SK-N-SH (cell line): ENCODE measurements around the gene FBXO21. TPM values are rescaled to one million over a fixed set of nuclear protein-coding genes. Genes with fewer than 3 reads are reported as not detected.

Source experiments
- CTCF ChIA-PET: fragments of 300-600, 350-600 bp; formaldehyde crosslinking; extraction: SDS; loops from one replicate; lab custom pipeline; 2021; lab: Yijun Ruan, JAX
- POLR2A ChIA-PET: fragments of 350-600 bp; sonication (Branson Sonifier 250); formaldehyde crosslinking; extraction: SDS; loops from one replicate; lab custom pipeline; 2020; ENCODE audit warnings: antibody characterized with exemption, inconsistent platforms; lab: Yijun Ruan, JAX
- DNase-seq: peaks from one replicate; pipeline ENCODE4 v3.0.0; 2012
- H2AFZ ChIP-seq: fragments of 200-600 bp; sonication (generic); 2 replicates; pipeline ENCODE4 v1.8.1; 2016; ENCODE audit warnings: antibody characterized with exemption, mild to moderate bottlenecking, low read depth
- H3F3A ChIP-seq: fragments of 200-600 bp; sonication (generic); replicated peaks from 2 replicates; pipeline ENCODE3; 2016; ENCODE audit warnings: antibody characterized with exemption, mild to moderate bottlenecking; ENCODE audit not compliant: insufficient read depth
- H3K27ac ChIP-seq, 2 experiments: fragments of 200-500 bp in 1 of 2; fragments of 200-600 bp in 1 of 2; sonication (Bioruptor generic) in 1 of 2; sonication (generic), shearing (Covaris generic) in 1 of 2; 2 replicates each; pipeline versions ENCODE4 v1.5.1 to v1.6.1; 2014 to 2016; ENCODE audit warnings: low read depth in 2 of 2, inconsistent platforms in 1 of 2, low read length in 1 of 2, mild to moderate bottlenecking in 1 of 2, mixed read lengths in 1 of 2
- H3K27me3 ChIP-seq: fragments of 200-600 bp; sonication (generic), shearing (Covaris generic); 2 replicates; pipeline ENCODE4 v1.6.1; 2016; ENCODE audit warnings: mixed run types; ENCODE audit not compliant: insufficient read depth
- H3K36me3 ChIP-seq, 2 experiments: fragments of 200-500 bp in 1 of 2; fragments of 200-600 bp in 1 of 2; sonication (Bioruptor generic) in 1 of 2; sonication (generic) in 1 of 2; replicated peaks in 1 of 2; 2 replicates each; pipeline versions ENCODE3 to v1.5.1; 2014 to 2016; ENCODE audit warnings: low read length in 1 of 2, mild to moderate bottlenecking in 1 of 2; ENCODE audit not compliant: insufficient read depth in 2 of 2, control insufficient read depth in 1 of 2
- H3K4me1 ChIP-seq, 2 experiments: fragments of 200-500 bp in 1 of 2; fragments of 200-600 bp in 1 of 2; sonication (Bioruptor generic) in 1 of 2; sonication (generic), shearing (Covaris generic) in 1 of 2; 2 replicates each; pipeline versions ENCODE4 v1.5.1 to v1.6.1; 2014 to 2016; ENCODE audit warnings: low read depth in 1 of 2, low read length in 1 of 2, mixed run types in 1 of 2; ENCODE audit not compliant: insufficient read depth in 2 of 2, control insufficient read depth in 1 of 2
- H3K4me2 ChIP-seq: fragments of 200-600 bp; sonication (generic), shearing (Covaris generic); 2 replicates; pipeline ENCODE4 v1.6.1; 2017; ENCODE audit warnings: mixed run types
- H3K4me3 ChIP-seq, 2 experiments: fragments of 200-500 bp in 1 of 2; fragments of 200-600 bp in 1 of 2; sonication (Bioruptor generic) in 1 of 2; sonication (generic), shearing (Covaris generic) in 1 of 2; 2 replicates each; pipeline versions ENCODE4 v1.5.1 to v1.8.1; 2014 to 2016; ENCODE audit warnings: low read depth in 2 of 2, inconsistent platforms in 1 of 2, low read length in 1 of 2, mild to moderate bottlenecking in 1 of 2, mixed read lengths in 1 of 2, moderate library complexity in 1 of 2
- H3K79me2 ChIP-seq: fragments of 200-600 bp; sonication (generic); 2 replicates; pipeline ENCODE4 v1.8.1; 2017; ENCODE audit warnings: mild to moderate bottlenecking; ENCODE audit not compliant: insufficient read depth
- H3K9ac ChIP-seq: fragments of 200-600 bp; sonication (generic); 2 replicates; pipeline ENCODE4 v1.6.1; 2017; ENCODE audit warnings: mixed run types
- H3K9me2 ChIP-seq: fragments of 200-600 bp; sonication (generic); 2 replicates; pipeline ENCODE4 v1.6.1; 2017; ENCODE audit warnings: mixed run types
- H3K9me3 ChIP-seq: fragments of 200-600 bp; sonication (generic); 2 replicates; pipeline ENCODE4 v1.6.1; 2017; ENCODE audit warnings: mixed run types, mild to moderate bottlenecking, moderate library complexity
- H4K20me1 ChIP-seq: fragments of 200-600 bp; sonication (generic); 2 replicates; pipeline ENCODE4 v1.6.1; 2017; ENCODE audit warnings: mild to moderate bottlenecking, mixed run types; ENCODE audit not compliant: insufficient read depth
- CHD2 ChIP-seq: fragments of 150-350 bp; IDR thresholded peaks from 2 replicates; pipeline ENCODE4 v1.6.1; 2018; ENCODE audit warnings: low read length; ENCODE audit not compliant: partially characterized antibody
- CTCF ChIP-seq: fragments of 200-600 bp; sonication (generic); IDR thresholded peaks from 2 replicates; pipeline ENCODE4 v1.6.1; 2017; ENCODE audit warnings: antibody characterized with exemption, mild to moderate bottlenecking, moderate library complexity
- EZH2phosphoT487 ChIP-seq: fragments of 200-600 bp; sonication (generic); IDR thresholded peaks from 2 replicates; pipeline ENCODE4 v1.6.1; 2017; ENCODE audit warnings: low read depth, mixed run types, mild to moderate bottlenecking, antibody characterized with exemption, moderate library complexity, borderline replicate concordance
- FOSL2 ChIP-seq: IDR thresholded peaks from 2 replicates; pipeline ENCODE4 v1.4.0; 2012; ENCODE audit warnings: low read depth, mild to moderate bottlenecking, moderate library complexity, borderline replicate concordance
- FOXM1 ChIP-seq: IDR thresholded peaks from 2 replicates; pipeline ENCODE4 v1.4.0; 2012; ENCODE audit warnings: low read depth, mild to moderate bottlenecking
- GABPA ChIP-seq: IDR thresholded peaks from 2 replicates; pipeline ENCODE4 v1.4.0; 2012; ENCODE audit warnings: low read depth, mild to moderate bottlenecking
- MAX ChIP-seq: IDR thresholded peaks from 2 replicates; pipeline ENCODE4 v1.4.0; 2012; ENCODE audit warnings: low read depth
- NFIC ChIP-seq: IDR thresholded peaks from 2 replicates; pipeline ENCODE4 v1.4.0; 2012; ENCODE audit warnings: borderline replicate concordance
- NRF1 ChIP-seq: IDR thresholded peaks from 2 replicates; pipeline ENCODE4 v1.6.1; 2012; ENCODE audit warnings: low read depth, mild to moderate bottlenecking, low read length
- PBX3 ChIP-seq: IDR thresholded peaks from 2 replicates; pipeline ENCODE4; 2012
- RCOR1 ChIP-seq: fragments of 150-350 bp; IDR thresholded peaks from 2 replicates; pipeline ENCODE4 v1.6.1; 2017; ENCODE audit warnings: antibody characterized with exemption, low read length
- RXRA ChIP-seq: IDR thresholded peaks from 2 replicates; pipeline ENCODE4 v1.4.0; 2012; ENCODE audit warnings: low read depth, mild to moderate bottlenecking, borderline replicate concordance
- SIN3A ChIP-seq: IDR thresholded peaks from 2 replicates; pipeline ENCODE4 v1.6.1; 2012; ENCODE audit warnings: low read depth, mild to moderate bottlenecking, low read length, moderate library complexity, borderline replicate concordance
- TCF12 ChIP-seq: IDR thresholded peaks from 2 replicates; pipeline ENCODE4 v1.4.0; 2012
- USF1 ChIP-seq: IDR thresholded peaks from 2 replicates; pipeline ENCODE4 v1.4.0; 2012; ENCODE audit warnings: low read depth, borderline replicate concordance
- USF2 ChIP-seq: fragments of 150-350 bp; IDR thresholded peaks from 2 replicates; pipeline ENCODE4 v1.6.1; 2017; ENCODE audit warnings: antibody characterized with exemption, low read length, low read depth, borderline replicate concordance
- YY1 ChIP-seq: IDR thresholded peaks from 2 replicates; pipeline ENCODE4 v1.4.0; 2012; ENCODE audit warnings: low read depth, mild to moderate bottlenecking
- ZBTB33 ChIP-seq: IDR thresholded peaks from 2 replicates; pipeline ENCODE4 v1.4.0; 2012; ENCODE audit warnings: low read depth, borderline replicate concordance
- WGBS: methylation state at CpG from one replicate; pipeline ENCODE4 v1.1.6; 2017; ENCODE audit warnings: low lambda C conversion rate; 5-methylcytosine and 5-hydroxymethylcytosine counted together
- polyA plus RNA-seq, 3 experiments: library from polyadenylated mRNA; depleted of rRNA; stranded (reverse); fragments of >200 nt; gene quantifications; 2 replicates each; pipeline ENCODE4 v1.2.3, GENCODE V29; 2012

Gene FBXO21
- polyA plus RNA-seq, 1 of the 3 experiments (the other 2 are of a cell fraction): 44.2 TPM

- H3K4me3 ChIP-seq: peak overlapping the region; percentile 70 to 78
- H4K20me1 ChIP-seq: no peaks in the 10 kb centered on the region
- H3K9me2 ChIP-seq: no peaks in the 10 kb centered on the region
- TF ChIP-seq RCOR1: 0 out of 2 replicates have a peak, but pooled peaks have one; percentile 8
- TF ChIP-seq GABPA: no peak
- H3K9me3 ChIP-seq: no peaks in the 10 kb centered on the region
- DNase-seq: no peak
- peaks cover 4 to 10% of the 10 kb centered on the region in 2 experiments; a peak in 3 of 4 replicates for H3K4me1 ChIP-seq
- WGBS: 33% methylated on average over 25 of the region's 25 CpGs
- H3K4me2 ChIP-seq: peak overlapping the region; percentile 74
- ChIA-PET CTCF (interaction anchor here (0.9 to 1.1 kb wide), 4 partner anchors 11 to 47 kb away, joined by 3 to 4 read pairs (median 3); no protein-coding TSS in a partner anchor), POLR2A (interaction anchor here (0.6 to 1.1 kb wide), 2 partner anchors 9 to 164 kb away, joined by 3 to 4 read pairs; no protein-coding TSS in a partner anchor)
- H2AFZ ChIP-seq: peak overlapping the region; percentile 72
- H3K79me2 ChIP-seq: peaks cover 37% of the 10 kb centered on the region
- H3K9ac ChIP-seq: peak overlapping the region; percentile 69
- H3K27me3 ChIP-seq: no peaks in the 10 kb centered on the region
- peaks cover 19 to 24% of the 10 kb centered on the region in 2 experiments for H3K36me3 ChIP-seq
- H3F3A ChIP-seq: peaks cover 4% of the 10 kb centered on the region
- H3K27ac ChIP-seq: peak overlapping the region in 1 of 2 experiments; percentile 23; a peak in 1 of 4 replicates
These were observed 1.1 kb downstream of the FBXO21 start for GRCh38 chr12:117188961-117189724.

GRCh38 chr12:117188121-117188665, 2.1 kb downstream of the FBXO21 start:
- peaks cover 4% of the 10 kb centered on the region for H3F3A ChIP-seq
- POLR2A ChIA-PET: interaction anchor here (0.6 to 0.7 kb wide), 2 partner anchors 163 to 752 kb away, joined by 3 to 4 read pairs; no protein-coding TSS in a partner anchor
- CTCF ChIA-PET: interaction anchor here (1.1 kb wide), 2 partner anchors 12 to 48 kb away, joined by 3 to 4 read pairs; no protein-coding TSS in a partner anchor
- H3K27ac ChIP-seq: no peak overlapping the region
- no peak overlapping the region for H3K4me3 ChIP-seq
- H4K20me1 ChIP-seq: no peaks in the 10 kb centered on the region
- H2AFZ ChIP-seq: no peak overlapping the region
- H3K27me3 ChIP-seq: no peaks in the 10 kb centered on the region
- no peaks in the 10 kb centered on the region for H3K9me2 ChIP-seq
- H3K4me2 ChIP-seq: peak overlapping the region; percentile 74; the same call in 1 of the 2 replicates
- H3K9me3 ChIP-seq: no peaks in the 10 kb centered on the region
- DNase-seq: no peak
- peaks cover 37% of the 10 kb centered on the region for H3K79me2 ChIP-seq
- H3K9ac ChIP-seq: peak overlapping the region; percentile 69; the same call in 1 of the 2 replicates
- peaks cover 27 to 32% of the 10 kb centered on the region in 2 experiments for H3K36me3 ChIP-seq
- H3K4me1 ChIP-seq: peaks cover 4 to 10% of the 10 kb centered on the region in 2 experiments; a peak in 3 of 4 replicates
- WGBS: 94% methylated on average over 12 of the region's 12 CpGs
- TF ChIP-seq PBX3 (no peak), USF2 (no peak), SIN3A (no peak), NFIC (no peak), FOXM1 (no peak), USF1 (no peak), MAX (no peak), RXRA (no peak), CTCF (no peak), FOSL2 (no peak), TCF12 (no peak), CHD2 (no peak), EZH2phosphoT487 (no peak), YY1 (no peak), NRF1 (no peak), GABPA (no peak), ZBTB33 (no peak)
